Subcutaneous adipose tissue (tissue), 4 donors: ENCODE measurements around the gene TMEM225B. TPM values are rescaled to one million over a fixed set of nuclear protein-coding genes. Genes with fewer than 3 reads are reported as not detected.

ENCODE experiments used
- CTCF ChIP-seq: fragments of 450-650 bp; IDR thresholded peaks from one replicate; pipeline ENCODE4 v1.5.1; 2016; ENCODE audit warnings: low read depth, mild to moderate bottlenecking, control low read depth, antibody characterized with exemption, moderate library complexity
- total RNA-seq, 4 donors: library from RNA; depleted of rRNA; stranded (reverse); fragments of >200 nt; gene quantifications; one replicate each; pipeline ENCODE4 v1.1.0, GENCODE V29; 2016

TMEM225B gene
- total RNA-seq, 4 donors from 2014 or later = 1.1 to 4.0 (median 1.2) TPM

- TF ChIP-seq CTCF = no peak
Observed at GRCh38 chr7:99558306-99559174, 39.5 kb upstream of the TMEM225B start, which contains the start of gene ZNF655. Gene ZNF655 (plus strand): TSS chr7:99558642. CDS start chr7:99560560, 1,918 bp downstream.

- no peak for TF ChIP-seq CTCF
Observed at GRCh38 chr7:99559175-99559915, 38.7 kb upstream of the TMEM225B start.

- TF ChIP-seq CTCF = no peak
Observed at GRCh38 chr7:99560834-99561736, 37.0 kb upstream of the TMEM225B start.

- no peak for TF ChIP-seq CTCF
Observed at GRCh38 chr7:99561737-99562051, 36.4 kb upstream of the TMEM225B start.

GRCh38 chr7:99562114-99562784 lies 35.8 kb upstream of the TMEM225B start:
- TF ChIP-seq CTCF = no peak

GRCh38 chr7:99562832-99563231 lies 35.2 kb upstream of the TMEM225B start:
- TF ChIP-seq CTCF = no peak
